ENCODE measurements around the gene RHCE. TPM values are rescaled to one million over a fixed set of nuclear protein-coding genes. Genes with fewer than 3 reads are reported as not detected.

Gene RHCE
- total RNA-seq, 3 donors from 2014 or later = 0.32 to 0.66 TPM; not detected in 1

- Histone ChIP-seq H3K27ac (no peak overlapping the region), H3K9me3 (no peaks in the 10 kb centered on the region), H3K4me3 (no peak overlapping the region), H3K27me3 (no peaks in the 10 kb centered on the region), H3K36me3 (no peaks in the 10 kb centered on the region), H3K4me1 (no peaks in the 10 kb centered on the region)
- DNase-seq (ENCODE audit: low spot score in 2 of 2) = no peak
- no peak for TF ChIP-seq POLR2AphosphoS5 (IDR thresholded peaks at IDR 0.05)
- no peak for TF ChIP-seq CTCF (IDR thresholded peaks at IDR 0.05)
- TF ChIP-seq POLR2A (IDR thresholded peaks at IDR 0.05) = no peak
- intact Hi-C loops (cut with DNase I; ENCODE audit: low total_unique reads) = no loop called here
These were observed 21.6 kb upstream of the RHCE start for GRCh38 chr1:25442178-25442577.

DNA sequence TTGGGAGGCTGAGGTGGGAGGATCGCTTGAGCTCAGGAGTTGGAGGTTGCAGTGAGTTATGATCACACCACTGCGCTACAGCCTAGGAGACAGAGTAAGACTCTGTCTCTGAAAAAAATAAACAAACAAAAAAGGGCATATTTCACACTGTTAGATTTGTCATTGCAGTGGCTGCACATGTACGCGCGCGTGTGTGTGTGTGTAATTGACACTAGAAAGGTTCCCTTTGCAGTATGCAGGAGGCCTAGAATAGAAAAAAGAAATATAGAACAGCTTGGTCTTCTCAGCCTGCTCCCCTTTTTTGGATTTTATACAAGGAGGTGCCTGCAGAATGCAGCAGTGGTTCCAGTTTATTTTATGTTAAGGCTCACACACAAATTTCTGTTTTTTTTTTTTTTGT, 18.7 kb upstream of the RHCE start:
- Histone ChIP-seq H3K4me3 (no peak overlapping the region), H3K9me3 (no peaks in the 10 kb centered on the region), H3K27me3 (no peaks in the 10 kb centered on the region), H3K4me1 (peaks cover 4 to 11% of the 10 kb centered on the region in 2 donors), H3K27ac (no peak overlapping the region), H3K36me3 (no peaks in the 10 kb centered on the region)
- TF ChIP-seq POLR2A (IDR thresholded peaks at IDR 0.05) = no peak
- TF ChIP-seq CTCF (IDR thresholded peaks at IDR 0.05) = no peak
- no peak for TF ChIP-seq POLR2AphosphoS5 (IDR thresholded peaks at IDR 0.05)
- no peak for DNase-seq (ENCODE audit: low spot score in 2 of 2)
- intact Hi-C loops (cut with DNase I; ENCODE audit: low total_unique reads) = no loop called here

DNA sequence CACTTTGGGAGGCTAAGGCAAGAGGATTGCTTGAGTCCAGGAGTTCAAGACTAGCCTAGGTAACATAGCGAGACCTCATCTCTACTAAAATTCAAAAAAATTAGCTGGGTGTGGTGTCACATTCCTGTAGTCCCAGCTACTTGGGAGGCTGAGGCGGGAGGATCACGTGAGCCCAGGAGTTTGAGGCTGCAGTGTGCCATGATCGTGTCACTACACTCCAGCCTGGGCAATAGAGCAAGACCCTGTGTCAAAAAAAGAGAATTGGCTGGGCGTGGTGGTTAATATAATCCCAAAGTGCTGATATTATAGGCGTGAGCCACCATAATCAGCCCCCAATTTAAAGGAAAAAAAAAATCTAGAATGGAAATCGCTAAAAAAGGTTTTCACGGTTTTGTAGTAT, 17.0 kb upstream of the RHCE start:
- H3K4me1 ChIP-seq = peaks cover 4 to 11% of the 10 kb centered on the region in 2 donors

DNA sequence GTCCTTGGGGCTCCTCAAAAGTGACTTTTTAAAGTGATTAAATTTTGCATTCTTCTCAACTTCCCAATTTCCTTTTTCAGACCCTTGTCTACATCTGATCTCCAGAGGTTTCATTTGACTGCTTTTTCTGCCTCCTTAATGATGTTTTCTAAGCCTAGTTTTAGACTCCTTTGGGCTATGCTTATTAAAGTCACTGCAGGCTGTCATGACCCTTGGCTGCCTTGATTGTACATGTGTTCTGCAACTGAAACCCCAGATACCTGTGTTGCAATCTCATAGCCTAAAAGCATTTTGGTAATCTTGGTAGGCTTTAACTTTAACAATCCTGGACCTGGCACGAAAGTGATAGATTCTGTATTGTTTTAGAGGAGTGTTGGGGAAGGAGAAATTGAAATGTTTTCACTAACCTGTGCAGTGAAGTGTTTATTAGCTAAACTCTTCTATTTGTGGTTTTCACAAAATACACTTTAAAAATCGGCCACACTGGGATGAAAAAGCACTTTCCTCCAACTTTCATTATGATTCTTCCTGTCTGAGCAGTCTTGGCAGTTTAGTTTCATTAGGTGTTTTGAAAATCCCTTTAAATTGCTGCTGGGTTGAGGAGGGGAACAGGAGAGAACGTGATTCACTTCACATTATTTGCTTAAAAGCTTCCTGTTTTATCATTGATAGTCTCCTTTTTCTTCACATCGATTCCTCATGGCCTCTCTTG, 14.9 kb upstream of the RHCE start:
- Histone ChIP-seq H3K27me3 (no peaks in the 10 kb centered on the region), H3K27ac (peak overlapping the region; percentile 22 to 28), H3K4me3 (peak overlapping the region in 1 of 3 donors; percentile 1), H3K36me3 (no peaks in the 10 kb centered on the region), H3K9me3 (no peaks in the 10 kb centered on the region), H3K4me1 (peaks cover 4 to 11% of the 10 kb centered on the region in 2 donors)
- TF ChIP-seq POLR2AphosphoS5 (IDR thresholded peaks at IDR 0.05) (no peak), CTCF (IDR thresholded peaks at IDR 0.05) (no peak), POLR2A (IDR thresholded peaks at IDR 0.05) (no peak)
- no peak for DNase-seq (ENCODE audit: low spot score in 2 of 2)
- intact Hi-C loops (cut with DNase I; ENCODE audit: low total_unique reads) = no loop called here

More for the DNA sequence above, 17.0 kb upstream of the RHCE start:
- H3K27ac ChIP-seq = no peak overlapping the region
- no peaks in the 10 kb centered on the region for H3K27me3 ChIP-seq
- H3K9me3 ChIP-seq = no peaks in the 10 kb centered on the region
- intact Hi-C loops (cut with DNase I; ENCODE audit: low total_unique reads) = no loop called here
- H3K4me3 ChIP-seq = no peak overlapping the region
- H3K36me3 ChIP-seq = no peaks in the 10 kb centered on the region
- TF ChIP-seq CTCF (IDR thresholded peaks at IDR 0.05) (no peak), POLR2AphosphoS5 (IDR thresholded peaks at IDR 0.05) (no peak), POLR2A (IDR thresholded peaks at IDR 0.05) (no peak)
- no peak for DNase-seq (ENCODE audit: low spot score in 2 of 2)

DNA sequence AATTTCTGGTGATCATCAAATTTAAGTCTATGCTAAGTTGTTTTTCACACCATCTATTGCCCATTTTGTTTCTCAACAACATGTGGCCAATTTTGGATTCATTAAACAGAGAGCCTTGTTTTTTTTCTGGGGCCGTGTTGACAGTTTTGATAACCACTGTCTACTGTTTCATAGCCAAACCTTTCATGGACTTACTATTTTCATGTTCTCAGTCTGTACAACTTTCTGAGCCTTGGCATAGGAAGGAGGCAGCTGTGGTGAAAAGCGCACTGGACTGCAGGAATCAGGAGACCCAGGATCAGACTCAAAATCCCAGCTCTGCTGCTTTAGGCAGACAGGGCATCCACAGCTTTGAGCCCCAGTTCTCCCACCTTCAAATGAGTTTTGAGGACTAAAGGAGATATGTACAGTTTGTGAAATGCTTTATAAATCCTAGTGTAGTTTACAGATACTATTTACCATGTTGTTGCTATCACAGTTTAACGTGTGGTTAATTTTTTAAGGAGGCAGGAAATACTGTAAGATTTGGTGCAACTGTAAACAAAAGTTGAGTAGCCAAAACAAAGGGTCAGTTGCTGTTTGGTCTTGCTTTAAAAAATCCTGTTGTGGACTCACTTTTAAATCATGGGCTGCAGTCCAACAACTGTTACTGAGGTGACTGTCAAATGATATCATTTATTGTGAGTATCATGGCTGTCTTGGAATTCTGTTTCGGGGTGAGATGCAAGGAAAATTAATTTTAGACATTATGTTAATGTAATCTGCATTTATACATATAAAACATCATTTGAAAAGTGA, 13.0 kb upstream of the RHCE start:
- H3K9me3 ChIP-seq = no peaks in the 10 kb centered on the region
- H3K27ac ChIP-seq = no peak overlapping the region
- H3K36me3 ChIP-seq = no peaks in the 10 kb centered on the region
- no peak for TF ChIP-seq POLR2A (IDR thresholded peaks at IDR 0.05)
- no peak for TF ChIP-seq CTCF (IDR thresholded peaks at IDR 0.05)
- no peak for TF ChIP-seq POLR2AphosphoS5 (IDR thresholded peaks at IDR 0.05)
- no peak overlapping the region for H3K4me3 ChIP-seq
- no peaks in the 10 kb centered on the region for H3K27me3 ChIP-seq
- intact Hi-C loops (cut with DNase I; ENCODE audit: low total_unique reads) = no loop called here
- H3K4me1 ChIP-seq = peaks cover 4 to 11% of the 10 kb centered on the region in 2 donors
- no peak for DNase-seq (ENCODE audit: low spot score in 2 of 2)

Measured in breast epithelium (tissue), 4 donors.